Globus pallidus (tissue), 1 donor: Measurements from ENCODE around the gene SAP30BP.
A peak's percentile ranks its signal among the peaks of the same experiment; 100 is the strongest.

Experiments
- DNase-seq: peaks from one replicate; pipeline ENCODE4 v3.0.0-alpha.2; 2015; ENCODE audit warnings: low spot score

SAP30BP gene

DNA sequence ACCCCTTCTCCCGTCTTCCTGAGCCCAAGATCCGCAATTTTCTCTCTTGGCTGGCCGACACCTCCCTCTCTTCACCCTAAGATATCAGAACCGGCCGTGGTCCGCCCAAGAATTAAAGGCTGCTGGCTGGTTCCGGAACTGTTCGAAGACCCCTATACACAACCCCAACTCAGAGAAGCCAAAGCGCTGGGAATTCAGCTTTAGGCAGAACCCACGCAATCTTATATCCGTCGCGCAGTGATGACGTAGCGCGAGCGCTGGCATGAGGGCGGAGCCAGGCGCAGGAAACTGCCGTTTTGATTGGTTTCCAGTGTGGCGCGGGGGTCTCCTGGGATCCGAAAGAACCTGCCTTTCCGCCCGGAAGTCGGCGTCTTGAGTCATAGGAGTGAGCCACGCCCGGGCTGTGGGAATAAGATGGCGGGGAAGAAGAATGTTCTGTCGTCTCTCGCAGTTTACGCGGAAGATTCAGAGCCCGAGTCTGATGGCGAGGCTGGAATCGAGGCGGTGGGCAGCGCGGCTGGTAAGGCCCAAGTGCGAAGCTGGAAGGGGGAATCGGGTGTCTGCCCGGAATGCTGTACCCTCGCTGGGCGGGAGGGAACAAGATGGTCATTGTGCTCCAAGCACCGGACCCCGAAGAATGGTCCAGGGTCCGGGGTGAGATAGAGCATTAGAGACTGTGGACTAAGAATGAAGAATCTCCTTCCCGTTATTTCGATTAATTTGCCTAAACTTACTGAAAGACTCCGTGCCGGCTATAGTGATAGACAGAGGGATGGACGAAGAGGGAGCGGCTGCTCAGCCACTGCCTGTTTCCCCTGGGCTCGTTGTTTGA lies at the start of gene SAP30BP, which contains the start of gene RECQL5:
SAP30BP (plus strand) TSS at position 380 of the 832 bp plus-strand sequence; CDS start at position 415, 35 bp downstream.
RECQL5 (minus strand) TSS at position 196 of the 832 bp plus-strand sequence. CDS start 597 bp downstream, outside the sequence.
- peak; percentile 98 for DNase-seq

- no peak for DNase-seq
These were observed 49.5 kb upstream of the SAP30BP start for GRCh38 chr17:75617675-75618074.

- DNase-seq = no peak
These were observed 47.4 kb upstream of the SAP30BP start for GRCh38 chr17:75619506-75620431.

- no peak for DNase-seq
These were observed 45.6 kb upstream of the SAP30BP start for GRCh38 chr17:75621489-75621888.

DNA sequence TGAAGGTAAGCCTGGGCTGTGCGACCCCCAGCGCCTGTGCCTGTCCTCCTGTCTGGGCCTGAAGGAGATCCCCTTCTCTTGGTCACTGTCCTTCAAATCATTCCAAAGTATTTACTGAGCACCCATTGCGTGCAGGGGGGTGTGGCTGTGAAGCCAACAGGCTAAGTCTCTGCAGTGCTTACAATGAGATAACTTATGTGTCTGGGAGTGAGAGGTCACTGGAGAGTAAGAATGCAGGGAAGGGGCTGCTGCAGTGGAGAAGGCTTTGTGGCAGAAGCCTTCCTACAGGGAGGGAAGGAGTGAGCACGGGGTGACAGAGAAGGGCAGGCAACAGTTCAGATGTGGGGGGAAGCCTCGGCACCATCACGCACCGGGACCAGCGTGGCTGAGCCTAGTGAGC lies 45.1 kb upstream of the SAP30BP start:
- DNase-seq = no peak

GRCh38 chr17:75622771-75623273 lies 44.3 kb upstream of the SAP30BP start:
- DNase-seq = no peak

- DNase-seq = no peak
These were observed 43.8 kb upstream of the SAP30BP start for GRCh38 chr17:75623386-75623785.

DNA sequence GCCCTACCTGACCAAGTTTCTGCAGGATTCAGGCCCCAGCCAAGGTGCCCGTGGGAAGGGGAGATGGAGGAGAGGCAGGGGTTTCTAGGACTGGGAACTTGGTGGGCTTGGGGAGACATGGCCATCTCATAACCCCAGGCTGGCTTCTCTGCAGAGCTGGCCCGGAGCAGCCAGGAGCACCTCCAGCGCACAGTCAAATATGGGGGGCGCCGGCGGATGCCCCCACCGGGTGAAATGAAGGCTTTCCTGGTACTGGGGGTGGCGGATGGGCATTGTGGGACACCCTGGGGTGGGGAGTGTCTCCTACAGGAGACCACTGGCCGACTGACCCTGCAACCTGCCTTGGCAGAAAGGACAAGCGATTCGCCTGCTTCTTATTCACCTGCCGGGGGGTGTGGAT lies 43.1 kb upstream of the SAP30BP start:
- no peak for DNase-seq

- DNase-seq = no peak
These were observed 42.3 kb upstream of the SAP30BP start for GRCh38 chr17:75624714-75625345.

GRCh38 chr17:75625813-75626486 lies 41.2 kb upstream of the SAP30BP start:
- no peak for DNase-seq

GRCh38 chr17:75626496-75627038 lies 40.6 kb upstream of the SAP30BP start:
- DNase-seq = no peak

- no peak for DNase-seq
These were observed 40.0 kb upstream of the SAP30BP start for GRCh38 chr17:75627094-75627493.

DNA sequence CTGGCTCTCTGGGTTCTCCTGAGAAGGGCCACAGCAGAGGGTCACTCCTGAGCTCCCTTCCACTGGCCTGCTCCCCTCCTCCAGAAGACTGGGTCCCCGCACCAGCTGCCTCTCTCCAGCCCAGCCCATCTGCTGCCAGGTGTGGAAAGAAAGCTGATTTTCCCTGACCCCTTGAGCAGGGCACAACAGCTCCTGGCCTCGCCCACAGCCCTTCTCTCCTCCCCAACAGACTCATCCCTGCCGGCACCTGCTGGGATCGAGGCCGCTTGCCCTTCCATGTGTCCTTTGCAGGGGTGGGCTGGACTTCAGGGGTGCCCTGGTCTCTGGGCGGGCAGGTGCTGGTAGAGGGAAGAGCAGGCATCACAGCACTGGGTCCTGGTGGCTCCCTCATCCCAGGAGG lies 38.7 kb upstream of the SAP30BP start:
- DNase-seq = no peak

DNA sequence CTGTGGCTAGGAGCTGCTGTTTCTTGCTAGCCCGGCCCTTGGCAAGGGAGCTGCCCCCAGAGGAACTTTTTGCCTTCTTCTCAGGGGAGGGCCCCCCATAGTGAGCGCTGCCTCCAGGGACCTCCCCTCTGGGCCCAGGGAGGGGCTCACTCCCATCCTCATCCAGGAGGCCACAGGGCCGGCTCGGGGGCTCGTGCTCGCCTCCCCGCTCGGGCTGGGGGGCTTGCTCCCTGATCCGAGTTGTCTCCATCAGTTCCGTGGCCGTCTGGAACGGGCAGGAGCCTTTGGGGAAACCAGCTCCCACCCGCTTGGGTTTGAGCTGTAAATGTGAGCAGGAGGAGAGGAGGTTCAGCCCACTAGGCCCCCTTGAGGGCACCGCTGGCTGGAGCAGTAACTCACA lies 38.0 kb upstream of the SAP30BP start:
- no peak for DNase-seq

DNA sequence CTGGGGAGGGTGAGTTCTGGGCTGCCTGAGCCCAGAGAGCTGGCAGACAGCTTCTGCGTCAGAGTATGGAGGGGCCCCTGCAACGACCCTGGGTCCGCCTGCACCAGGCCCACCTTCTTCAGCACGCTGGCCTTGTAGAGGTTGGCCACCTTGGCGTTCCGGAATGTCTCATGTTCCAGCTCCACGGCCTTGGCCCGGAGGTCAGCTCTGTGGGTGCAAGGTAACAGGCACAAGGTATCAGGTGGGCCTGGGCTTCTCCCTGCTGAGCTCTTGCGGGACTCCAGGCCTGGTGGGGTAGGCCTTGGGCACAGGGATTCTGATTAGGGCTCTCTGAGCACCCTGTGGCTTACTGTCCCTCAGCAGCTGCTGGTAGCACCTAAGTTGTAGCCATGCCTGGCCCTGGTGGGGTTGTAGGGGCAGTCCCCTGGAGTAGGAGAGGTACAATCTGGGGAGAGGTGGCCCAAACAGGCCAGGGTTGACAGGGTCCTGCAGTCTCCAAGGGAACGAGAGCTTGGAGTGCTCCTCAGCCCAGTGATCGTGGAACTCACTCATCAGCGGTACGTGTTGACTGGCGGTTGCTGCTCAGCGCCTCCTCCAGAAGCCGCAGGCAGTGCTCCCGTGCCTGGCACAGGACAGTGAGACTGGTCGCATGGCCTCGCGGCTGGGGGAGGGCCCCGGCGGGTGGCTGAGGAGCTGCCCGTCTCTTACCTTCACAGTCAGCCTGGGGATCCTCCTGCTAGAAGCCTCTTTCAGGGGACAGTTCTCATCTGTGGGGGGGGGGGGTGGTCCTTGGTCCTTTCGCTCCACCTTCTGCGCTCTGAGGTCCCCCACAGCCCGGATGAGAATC lies 36.8 kb upstream of the SAP30BP start:
- no peak for DNase-seq

GRCh38 chr17:75631353-75631752 lies 35.8 kb upstream of the SAP30BP start:
- no peak for DNase-seq

DNA sequence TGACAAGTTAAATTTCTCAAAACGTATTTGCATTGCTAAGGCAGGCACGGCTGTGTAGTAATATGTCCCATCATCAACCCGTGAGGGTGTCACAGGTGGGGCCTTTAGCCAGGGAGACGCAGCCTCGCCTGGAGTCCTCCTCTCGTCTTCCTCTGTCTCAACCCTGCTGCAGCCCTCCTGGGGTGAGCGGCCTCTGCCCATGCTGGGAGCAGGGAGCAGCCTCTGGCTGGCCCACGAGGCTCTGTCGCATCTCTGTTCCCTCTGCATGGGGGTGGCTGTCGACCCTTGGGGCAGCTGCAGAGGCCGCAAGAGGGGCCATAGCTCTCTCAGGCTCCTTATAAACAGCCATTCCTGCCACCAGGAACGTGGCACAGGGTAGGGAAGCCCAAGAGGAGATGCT lies 34.7 kb upstream of the SAP30BP start:
- no peak for DNase-seq

DNA sequence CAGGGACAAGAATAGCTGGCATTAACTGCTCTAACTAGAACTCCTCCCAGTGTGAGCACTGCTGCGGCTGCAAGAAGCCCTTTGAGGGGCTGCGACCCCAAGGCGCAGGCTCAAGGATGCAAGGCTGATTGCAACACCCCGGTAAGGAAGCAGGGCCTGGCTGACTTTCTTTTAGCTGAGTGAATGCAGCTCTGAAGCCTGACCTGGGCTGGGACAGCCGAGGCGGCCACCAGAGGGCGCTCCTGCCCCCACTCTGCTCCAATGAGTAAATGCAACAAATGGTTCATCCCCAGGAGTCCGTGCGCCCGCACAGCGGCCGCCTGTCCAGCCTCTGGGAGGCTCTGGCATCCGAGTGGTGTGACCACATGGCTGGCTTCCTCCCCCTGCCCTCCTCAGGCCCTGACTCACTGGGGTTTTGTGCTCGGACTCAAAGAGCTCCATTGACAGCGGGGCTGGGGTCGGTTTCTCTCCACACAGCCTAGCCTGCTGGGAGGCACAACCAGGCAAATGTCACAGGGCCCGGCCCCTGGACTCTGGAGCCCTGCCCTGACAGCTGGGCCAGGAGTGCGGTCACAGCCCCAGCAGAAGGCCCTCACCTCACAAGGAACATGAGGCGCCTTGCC lies 34.2 kb upstream of the SAP30BP start, which contains the start of gene SMIM5:
SMIM5 (plus strand) TSS at position 572 of the 623 bp plus-strand sequence. CDS start 6,768 bp downstream, outside the sequence.
- peak; percentile 99 for DNase-seq
